ENCODE results near the gene TIAM2.

GRCh38 chr6:155197932-155198331, 202.8 kb downstream of the TIAM2 start:
- TF ChIP-seq CTCF (IDR thresholded peaks at IDR 0.05) (no peak), POLR2A (IDR thresholded peaks at IDR 0.05) (no peak)
